Pons (tissue), 1 donor: ENCODE measurements around the gene RHOBTB3.
"Not testable (repeated sequence)": the region's sequence is repeated elsewhere in the genome, so short reads cannot be mapped to it uniquely, and the experiment has no call there.

Source experiments
- DNase-seq: peaks from one replicate; pipeline ENCODE4 v3.0.0-alpha.2; 2016; ENCODE audit warnings: low spot score

The RHOBTB3 gene

GRCh38 chr5:95713246-95713645, 17.9 kb upstream of the RHOBTB3 start:
- DNase-seq, result not testable (repeated sequence)

GRCh38 chr5:95713960-95714710, 17.0 kb upstream of the RHOBTB3 start:
- DNase-seq, result no peak

DNA sequence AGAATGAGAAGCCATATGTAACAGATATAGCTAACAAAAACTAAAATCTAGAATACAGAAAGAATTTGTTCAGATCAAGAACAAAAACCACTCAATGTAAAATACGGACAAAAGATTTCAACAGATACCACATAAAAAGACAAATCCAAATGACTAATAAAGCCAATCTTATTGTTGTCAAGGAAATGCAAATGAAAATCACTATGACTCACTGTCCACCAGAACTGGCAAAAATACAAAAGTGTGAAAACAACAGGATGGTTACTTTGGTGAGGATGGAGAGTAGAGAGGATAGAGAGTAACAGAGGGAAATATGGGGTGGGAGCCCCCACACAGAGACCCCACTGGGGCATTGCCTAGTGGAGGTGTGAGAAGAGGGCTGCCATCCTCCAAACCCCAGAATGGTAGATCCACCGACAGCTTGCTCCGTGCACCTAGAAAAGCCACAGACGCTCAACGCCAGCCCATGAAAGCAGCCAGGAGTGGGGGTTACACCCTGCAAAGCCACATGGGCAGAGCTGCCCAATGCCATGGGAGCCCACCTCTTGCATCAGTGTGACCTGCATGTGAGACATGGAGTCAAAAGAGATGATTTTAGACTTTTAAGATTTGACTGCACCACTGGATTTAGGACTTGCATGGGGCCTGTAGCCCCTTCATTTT, 15.2 kb upstream of the RHOBTB3 start:
- DNase-seq, result no peak

GRCh38 chr5:95717439-95717838, 13.7 kb upstream of the RHOBTB3 start:
- DNase-seq, result no peak

DNA sequence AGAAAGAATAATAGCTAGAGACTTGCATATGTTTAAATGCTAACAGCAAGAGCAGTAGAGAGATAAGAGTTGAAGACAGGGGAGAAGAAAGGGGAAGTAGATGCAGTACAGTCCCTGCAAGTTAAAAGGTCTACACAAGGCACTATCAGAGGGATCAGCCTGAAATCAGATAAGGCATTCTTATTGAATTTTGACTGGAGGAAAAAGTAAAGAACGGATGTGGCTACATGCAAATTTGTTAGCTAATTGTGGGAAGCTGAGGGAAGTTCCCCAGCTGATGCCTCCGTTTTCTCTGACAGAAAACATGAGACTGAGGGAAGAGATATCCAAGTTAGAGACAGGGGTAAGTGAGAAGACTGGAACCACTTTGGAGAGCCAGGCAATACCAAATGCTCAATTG, 12.9 kb upstream of the RHOBTB3 start:
- no peak for DNase-seq

DNA sequence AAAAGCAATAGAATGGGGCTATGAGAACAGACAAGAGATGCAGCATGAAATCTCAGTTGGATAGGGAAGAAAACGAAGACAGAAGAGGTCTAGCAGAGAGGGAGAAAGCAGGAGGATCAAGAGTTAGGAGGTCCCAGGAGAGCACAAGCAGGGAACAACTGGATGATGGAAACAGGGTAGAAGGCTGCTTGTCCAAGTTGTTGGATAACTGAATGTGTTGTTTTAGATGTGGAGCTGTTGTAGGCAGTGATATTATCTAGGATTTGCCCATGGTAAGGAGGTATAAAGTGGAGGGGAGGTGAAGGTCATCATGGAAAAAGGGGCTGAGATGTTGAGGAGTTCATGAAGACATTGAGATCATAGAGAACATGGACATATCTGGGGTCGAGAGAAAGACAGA, 12.4 kb upstream of the RHOBTB3 start:
- DNase-seq, result no peak

GRCh38 chr5:95720094-95720786, 10.9 kb upstream of the RHOBTB3 start:
- peak; percentile 31 for DNase-seq

- no peak for DNase-seq
Observed at GRCh38 chr5:95721582-95722295, 9.4 kb upstream of the RHOBTB3 start.

GRCh38 chr5:95723632-95724369, 7.3 kb upstream of the RHOBTB3 start:
- DNase-seq, result no peak

DNA sequence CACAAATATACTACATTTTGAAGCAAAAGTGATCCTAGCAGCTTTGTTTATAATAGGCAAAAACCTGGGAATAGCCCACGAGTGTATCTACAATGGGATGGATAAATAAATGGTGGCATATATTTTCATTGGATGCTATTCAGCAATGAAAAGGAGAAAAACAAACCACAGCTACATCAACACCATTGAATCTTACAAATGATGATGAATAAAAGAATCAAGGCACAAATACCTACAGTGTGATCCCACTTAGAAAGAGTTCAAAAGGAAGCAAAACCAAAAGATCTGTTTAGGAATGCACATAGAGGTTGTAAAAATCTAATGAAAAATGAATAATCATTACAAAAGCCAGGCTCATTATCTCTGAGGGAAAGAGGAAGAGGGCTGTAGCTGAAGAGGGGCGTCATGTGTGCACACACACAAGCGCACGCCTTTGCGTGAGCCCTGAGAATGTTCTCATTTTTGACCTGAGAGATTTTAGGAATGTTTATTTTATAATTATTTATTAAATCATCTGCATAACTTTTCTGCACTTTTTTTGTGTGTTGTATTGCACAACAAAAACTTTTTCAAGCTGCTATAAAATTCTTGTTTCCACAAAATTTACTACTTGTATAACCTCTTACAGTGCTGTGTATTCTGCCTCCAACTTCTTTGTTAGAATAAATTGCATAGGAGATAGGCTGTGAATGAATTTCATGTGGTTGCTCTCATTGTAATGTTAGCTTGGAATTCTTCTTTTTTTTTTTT, 5.9 kb upstream of the RHOBTB3 start:
- DNase-seq, result no peak

DNA sequence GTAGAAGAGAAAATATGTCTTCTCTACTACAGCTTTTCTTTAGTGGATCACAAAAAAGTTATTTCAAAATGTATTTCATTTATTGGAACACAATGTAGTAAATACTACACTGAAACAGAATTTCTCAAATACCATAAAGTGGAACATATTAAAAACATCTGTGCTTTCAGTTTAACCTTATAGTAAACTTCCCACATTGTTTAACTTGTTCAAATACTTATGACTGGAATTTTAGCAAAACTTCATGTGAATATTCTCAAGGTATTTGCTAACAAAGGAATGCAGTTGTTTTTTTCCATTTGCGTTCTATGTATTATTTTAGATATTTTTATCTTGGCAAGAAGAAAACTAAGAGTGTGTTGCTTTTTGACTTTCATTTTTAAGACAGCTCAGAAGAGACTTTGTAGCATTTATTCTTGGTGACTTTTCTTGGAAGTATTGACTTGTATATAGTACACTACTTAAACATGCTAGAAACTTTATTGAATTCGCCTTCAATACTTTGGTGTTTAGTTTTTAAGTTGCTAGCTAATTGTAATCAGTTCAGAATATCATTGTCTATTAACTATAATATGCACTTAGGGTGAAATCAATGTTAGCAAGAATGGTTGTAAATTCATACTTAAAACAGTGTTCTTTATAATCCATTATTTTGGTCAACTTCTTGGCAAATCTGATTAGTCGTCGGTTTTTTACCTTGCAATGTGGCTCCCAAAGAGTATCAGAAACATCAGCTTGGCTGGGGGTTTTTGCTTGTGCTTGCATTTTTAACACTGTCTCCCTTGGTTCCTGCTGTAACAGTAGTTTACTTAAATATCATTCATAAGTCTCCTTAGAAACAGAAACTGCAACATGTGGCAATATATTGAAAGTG, 5.0 kb upstream of the RHOBTB3 start:
- DNase-seq, result no peak

DNA sequence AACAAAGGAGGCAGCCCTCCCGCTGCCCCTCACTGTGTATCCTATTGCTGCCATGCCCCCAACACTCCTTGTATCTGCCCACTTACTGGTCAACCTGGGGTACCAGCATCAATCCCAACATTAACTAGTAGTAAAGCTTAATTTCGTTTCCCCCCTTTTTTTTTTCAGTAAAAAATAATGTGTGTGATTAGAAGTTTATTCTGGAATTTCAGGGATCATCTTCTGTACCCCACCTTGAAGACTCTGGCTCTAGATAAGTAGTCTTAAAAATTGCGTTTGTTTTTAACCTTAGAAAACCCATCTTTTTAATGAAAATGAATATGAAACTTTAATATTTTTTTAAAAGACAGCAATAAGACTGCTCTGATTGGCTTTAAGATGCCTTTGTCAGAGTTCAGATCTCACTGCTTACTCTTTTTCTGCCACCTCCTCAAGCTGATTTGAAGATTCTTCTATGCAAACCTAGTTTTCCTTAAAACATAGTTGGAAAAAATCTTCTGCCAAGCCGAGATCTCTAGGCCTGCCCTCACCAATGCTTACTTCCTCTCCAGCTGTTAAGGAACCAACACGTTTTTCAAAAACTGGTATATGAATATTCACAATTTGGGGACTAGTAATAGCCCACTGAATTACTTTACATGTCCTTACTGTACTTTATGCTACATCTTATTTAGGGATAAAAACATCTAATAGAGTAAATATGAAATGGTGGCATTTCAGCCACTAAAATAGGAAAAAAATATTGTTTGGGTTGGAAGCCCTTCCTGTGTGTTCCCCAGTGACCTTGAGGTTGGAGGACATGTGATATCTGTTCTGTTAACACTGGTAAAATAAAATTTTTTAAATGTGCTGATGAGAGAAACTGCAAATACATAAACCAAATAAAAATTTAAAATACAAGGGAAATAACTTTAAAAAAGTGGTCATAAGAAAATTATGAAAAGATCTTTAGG, 4.0 kb upstream of the RHOBTB3 start:
- DNase-seq, result no peak

- no peak for DNase-seq
Observed at GRCh38 chr5:95727764-95728191, 3.4 kb upstream of the RHOBTB3 start.

DNA sequence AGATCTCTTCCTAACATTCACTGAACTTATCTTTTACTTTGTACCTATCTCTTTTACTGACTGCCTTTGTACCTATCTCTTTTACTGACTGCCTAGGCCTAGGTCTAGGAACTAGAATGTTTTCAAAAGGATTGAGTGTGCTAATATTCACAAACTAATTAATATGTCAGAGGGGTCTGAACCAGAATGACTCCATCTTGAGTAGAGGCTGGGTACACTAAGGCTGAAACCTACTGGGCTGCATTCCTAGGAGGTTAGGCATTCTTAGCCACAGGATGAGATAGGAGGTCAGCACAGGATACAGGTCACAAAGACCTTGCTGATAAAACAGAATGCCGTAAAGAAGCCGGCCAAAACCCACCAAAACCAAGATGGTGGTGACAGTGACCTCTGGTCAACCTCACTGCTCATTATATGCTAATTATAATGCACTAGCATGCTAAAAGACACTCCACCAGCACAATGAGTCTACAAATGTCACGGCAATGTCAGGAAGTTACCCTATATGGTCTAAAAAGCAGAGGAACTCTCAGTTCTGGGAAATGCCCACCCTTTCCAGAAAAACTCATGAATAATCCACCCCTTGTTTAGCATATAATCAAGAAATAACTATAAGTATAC, 2.5 kb upstream of the RHOBTB3 start:
- no peak for DNase-seq

GRCh38 chr5:95729115-95730010, 1.8 kb upstream of the RHOBTB3 start:
- DNase-seq, result no peak

DNA sequence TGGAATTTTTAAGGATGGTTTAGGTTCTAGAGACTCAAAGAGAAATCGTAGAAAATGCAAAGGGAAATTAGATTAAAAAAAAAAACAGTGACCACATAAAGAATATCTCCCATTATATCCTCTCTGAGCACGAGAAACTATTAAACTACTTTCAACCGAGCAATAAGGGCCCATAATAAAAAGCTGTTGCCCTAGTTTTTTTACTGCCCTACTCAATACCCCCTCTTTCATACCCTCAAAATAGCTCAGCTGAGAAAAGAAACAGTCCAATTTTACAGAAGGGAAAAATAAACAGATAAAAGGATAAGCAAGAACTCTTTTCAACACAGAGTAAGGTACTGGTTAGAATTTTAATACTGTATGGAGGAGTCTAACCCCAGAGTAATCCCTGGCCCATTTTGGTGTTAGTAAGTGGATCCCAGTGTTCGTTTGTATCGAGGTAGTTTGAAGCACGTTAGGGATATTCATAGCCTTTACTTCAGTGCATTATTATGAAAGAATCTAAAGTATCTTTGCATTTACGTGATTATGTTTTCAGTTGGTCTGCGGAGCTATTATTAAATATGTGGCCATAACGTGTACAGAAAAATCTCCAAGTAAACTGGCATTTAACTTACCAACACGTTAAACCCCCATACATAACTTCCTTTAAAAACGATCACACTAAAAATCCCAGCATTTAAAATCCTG, 980 bp upstream of the RHOBTB3 start:
- no peak for DNase-seq
